ENCODE measurements around the gene SCAMP5. TPM values are rescaled to one million over a fixed set of nuclear protein-coding genes. Genes with fewer than 3 reads are reported as not detected.

Gene SCAMP5
- total and polyA plus RNA-seq, 2 of the 13 experiments (the other 11 are each of a cell fraction or from before 2014, with no cell fraction given) = 34.3 to 49.0 TPM

DNA sequence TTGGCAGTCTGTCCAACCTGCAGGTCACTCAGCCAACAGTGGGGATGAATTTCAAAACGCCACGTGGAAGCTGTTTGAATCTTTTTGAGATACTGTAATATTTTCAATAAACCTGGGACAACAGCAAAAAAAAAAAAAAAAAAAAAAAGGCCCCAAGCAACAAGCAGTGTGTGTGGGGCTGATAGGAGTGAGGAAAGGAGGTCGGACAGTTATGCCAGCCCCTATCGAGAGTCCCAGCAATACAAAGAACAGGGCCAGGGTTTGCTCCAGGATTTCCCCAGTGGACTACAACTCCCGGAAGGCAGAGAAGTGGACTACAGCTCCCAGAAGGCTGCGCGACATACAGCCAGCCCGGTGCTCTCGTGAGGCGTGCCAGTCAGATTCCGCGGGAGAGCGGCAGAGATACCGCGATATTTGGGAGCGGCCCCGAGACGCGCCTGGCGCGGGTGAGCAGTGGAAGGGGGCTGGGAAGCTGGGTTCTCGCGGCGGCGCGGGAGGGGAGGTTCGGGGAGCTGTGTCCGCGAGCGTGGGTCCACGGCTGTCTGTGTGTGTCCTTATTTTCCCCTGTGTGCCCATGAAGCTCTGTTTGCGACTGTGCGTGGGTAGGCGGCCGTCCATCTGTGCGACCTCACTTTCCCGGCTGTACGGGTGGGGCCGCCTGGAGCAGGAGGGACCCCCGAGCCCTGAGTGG, 28.0 kb downstream of the SCAMP5 start, which contains the start of gene PPCDC (continued):
- TF ChIP-seq, protein P1, sequence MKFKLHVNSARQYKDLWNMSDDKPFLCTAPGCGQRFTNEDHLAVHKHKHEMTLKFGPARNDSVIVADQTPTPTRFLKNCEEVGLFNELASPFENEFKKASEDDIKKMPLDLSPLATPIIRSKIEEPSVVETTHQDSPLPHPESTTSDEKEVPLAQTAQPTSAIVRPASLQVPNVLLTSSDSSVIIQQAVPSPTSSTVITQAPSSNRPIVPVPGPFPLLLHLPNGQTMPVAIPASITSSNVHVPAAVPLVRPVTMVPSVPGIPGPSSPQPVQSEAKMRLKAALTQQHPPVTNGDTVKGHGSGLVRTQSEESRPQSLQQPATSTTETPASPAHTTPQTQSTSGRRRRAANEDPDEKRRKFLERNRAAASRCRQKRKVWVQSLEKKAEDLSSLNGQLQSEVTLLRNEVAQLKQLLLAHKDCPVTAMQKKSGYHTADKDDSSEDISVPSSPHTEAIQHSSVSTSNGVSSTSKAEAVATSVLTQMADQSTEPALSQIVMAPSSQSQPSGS (CRISPR knock-in tag; IDR thresholded peaks at IDR 0.05) = peak; percentile 69; the same call in 1 of the 2 replicates
- TF ChIP-seq, protein P2, sequence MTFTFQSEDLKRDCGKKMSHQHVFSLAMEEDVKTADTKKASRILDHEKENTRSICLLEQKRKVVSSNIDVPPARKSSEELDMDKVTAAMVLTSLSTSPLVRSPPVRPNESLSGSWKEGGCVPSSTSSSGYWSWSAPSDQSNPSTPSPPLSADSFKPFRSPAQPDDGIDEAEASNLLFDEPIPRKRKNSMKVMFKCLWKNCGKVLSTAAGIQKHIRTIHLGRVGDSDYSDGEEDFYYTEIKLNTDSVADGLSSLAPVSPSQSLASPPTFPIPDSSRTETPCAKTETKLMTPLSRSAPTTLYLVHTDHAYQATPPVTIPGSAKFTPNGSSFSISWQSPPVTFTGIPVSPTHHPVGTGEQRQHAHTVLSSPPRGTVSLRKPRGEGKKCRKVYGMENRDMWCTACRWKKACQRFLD (CRISPR knock-in tag; IDR thresholded peaks at IDR 0.05; ENCODE audit: borderline replicate concordance) = peak; percentile 42; the same call in 1 of the 2 replicates
- peak; percentile 72 for TF ChIP-seq HOXA3 (CRISPR knock-in tag; IDR thresholded peaks at IDR 0.05)
- TF ChIP-seq SRSF1 (optimal IDR thresholded peaks at IDR 0.05; ENCODE audit: low read depth, low read length) = peak; percentile 54
- TF ChIP-seq KLF12 (CRISPR knock-in tag; IDR thresholded peaks at IDR 0.05; ENCODE audit: borderline replicate concordance) = peak; percentile 50; the same call in 1 of the 2 replicates
- TF ChIP-seq PHF8 (CRISPR knock-in tag; IDR thresholded peaks at IDR 0.05) = peak; percentile 87
- TF ChIP-seq, protein P3, sequence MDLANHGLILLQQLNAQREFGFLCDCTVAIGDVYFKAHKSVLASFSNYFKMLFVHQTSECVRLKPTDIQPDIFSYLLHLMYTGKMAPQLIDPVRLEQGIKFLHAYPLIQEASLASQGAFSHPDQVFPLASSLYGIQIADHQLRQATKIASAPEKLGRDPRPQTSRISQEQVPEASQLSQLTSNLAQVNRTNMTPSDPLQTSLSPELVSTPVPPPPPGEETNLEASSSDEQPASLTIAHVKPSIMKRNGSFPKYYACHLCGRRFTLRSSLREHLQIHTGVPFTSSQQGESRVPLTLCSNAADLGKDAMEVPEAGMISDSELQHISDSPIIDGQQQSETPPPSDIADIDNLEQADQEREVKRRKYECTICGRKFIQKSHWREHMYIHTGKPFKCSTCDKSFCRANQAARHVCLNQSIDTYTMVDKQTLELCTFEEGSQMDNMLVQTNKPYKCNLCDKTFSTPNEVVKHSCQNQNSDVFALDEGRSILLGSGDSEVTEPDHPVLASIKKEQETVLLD (CRISPR knock-in tag; IDR thresholded peaks at IDR 0.05; ENCODE audit: low read depth) = peak; percentile 54; the same call in 1 of the 2 replicates
- no peak for TF ChIP-seq ZNF282 (IDR thresholded peaks at IDR 0.05; ENCODE audit: partially characterized antibody)
- TF ChIP-seq, protein P4, sequence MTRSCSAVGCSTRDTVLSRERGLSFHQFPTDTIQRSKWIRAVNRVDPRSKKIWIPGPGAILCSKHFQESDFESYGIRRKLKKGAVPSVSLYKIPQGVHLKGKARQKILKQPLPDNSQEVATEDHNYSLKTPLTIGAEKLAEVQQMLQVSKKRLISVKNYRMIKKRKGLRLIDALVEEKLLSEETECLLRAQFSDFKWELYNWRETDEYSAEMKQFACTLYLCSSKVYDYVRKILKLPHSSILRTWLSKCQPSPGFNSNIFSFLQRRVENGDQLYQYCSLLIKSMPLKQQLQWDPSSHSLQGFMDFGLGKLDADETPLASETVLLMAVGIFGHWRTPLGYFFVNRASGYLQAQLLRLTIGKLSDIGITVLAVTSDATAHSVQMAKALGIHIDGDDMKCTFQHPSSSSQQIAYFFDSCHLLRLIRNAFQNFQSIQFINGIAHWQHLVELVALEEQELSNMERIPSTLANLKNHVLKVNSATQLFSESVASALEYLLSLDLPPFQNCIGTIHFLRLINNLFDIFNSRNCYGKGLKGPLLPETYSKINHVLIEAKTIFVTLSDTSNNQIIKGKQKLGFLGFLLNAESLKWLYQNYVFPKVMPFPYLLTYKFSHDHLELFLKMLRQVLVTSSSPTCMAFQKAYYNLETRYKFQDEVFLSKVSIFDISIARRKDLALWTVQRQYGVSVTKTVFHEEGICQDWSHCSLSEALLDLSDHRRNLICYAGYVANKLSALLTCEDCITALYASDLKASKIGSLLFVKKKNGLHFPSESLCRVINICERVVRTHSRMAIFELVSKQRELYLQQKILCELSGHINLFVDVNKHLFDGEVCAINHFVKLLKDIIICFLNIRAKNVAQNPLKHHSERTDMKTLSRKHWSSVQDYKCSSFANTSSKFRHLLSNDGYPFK (CRISPR knock-in tag; IDR thresholded peaks at IDR 0.05; ENCODE audit: borderline replicate concordance) = peak; percentile 75; the same call in 1 of the 2 replicates
- TF ChIP-seq NFKB2 (CRISPR knock-in tag; IDR thresholded peaks at IDR 0.05; ENCODE audit: borderline replicate concordance) = 0 out of 2 replicates have a peak, but pooled peaks have one; percentile 69
- no peak for TF ChIP-seq ZNF746 (CRISPR knock-in tag; IDR thresholded peaks at IDR 0.05)
- TF ChIP-seq SP2 (CRISPR knock-in tag; IDR thresholded peaks at IDR 0.05) = no peak
- TF ChIP-seq, protein P5, sequence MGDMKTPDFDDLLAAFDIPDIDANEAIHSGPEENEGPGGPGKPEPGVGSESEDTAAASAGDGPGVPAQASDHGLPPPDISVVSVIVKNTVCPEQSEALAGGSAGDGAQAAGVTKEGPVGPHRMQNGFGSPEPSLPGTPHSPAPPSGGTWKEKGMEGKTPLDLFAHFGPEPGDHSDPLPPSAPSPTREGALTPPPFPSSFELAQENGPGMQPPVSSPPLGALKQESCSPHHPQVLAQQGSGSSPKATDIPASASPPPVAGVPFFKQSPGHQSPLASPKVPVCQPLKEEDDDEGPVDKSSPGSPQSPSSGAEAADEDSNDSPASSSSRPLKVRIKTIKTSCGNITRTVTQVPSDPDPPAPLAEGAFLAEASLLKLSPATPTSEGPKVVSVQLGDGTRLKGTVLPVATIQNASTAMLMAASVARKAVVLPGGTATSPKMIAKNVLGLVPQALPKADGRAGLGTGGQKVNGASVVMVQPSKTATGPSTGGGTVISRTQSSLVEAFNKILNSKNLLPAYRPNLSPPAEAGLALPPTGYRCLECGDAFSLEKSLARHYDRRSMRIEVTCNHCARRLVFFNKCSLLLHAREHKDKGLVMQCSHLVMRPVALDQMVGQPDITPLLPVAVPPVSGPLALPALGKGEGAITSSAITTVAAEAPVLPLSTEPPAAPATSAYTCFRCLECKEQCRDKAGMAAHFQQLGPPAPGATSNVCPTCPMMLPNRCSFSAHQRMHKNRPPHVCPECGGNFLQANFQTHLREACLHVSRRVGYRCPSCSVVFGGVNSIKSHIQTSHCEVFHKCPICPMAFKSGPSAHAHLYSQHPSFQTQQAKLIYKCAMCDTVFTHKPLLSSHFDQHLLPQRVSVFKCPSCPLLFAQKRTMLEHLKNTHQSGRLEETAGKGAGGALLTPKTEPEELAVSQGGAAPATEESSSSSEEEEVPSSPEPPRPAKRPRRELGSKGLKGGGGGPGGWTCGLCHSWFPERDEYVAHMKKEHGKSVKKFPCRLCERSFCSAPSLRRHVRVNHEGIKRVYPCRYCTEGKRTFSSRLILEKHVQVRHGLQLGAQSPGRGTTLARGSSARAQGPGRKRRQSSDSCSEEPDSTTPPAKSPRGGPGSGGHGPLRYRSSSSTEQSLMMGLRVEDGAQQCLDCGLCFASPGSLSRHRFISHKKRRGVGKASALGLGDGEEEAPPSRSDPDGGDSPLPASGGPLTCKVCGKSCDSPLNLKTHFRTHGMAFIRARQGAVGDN (CRISPR knock-in tag; IDR thresholded peaks at IDR 0.05) = peak; percentile 86
- TF ChIP-seq, protein P6, sequence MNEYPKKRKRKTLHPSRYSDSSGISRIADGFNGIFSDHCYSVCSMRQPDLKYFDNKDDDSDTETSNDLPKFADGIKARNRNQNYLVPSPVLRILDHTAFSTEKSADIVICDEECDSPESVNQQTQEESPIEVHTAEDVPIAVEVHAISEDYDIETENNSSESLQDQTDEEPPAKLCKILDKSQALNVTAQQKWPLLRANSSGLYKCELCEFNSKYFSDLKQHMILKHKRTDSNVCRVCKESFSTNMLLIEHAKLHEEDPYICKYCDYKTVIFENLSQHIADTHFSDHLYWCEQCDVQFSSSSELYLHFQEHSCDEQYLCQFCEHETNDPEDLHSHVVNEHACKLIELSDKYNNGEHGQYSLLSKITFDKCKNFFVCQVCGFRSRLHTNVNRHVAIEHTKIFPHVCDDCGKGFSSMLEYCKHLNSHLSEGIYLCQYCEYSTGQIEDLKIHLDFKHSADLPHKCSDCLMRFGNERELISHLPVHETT (CRISPR knock-in tag; conservative IDR thresholded peaks at IDR 0.05) = peak; percentile 62; the same call in 1 of the 2 replicates

All from HepG2 (cell line).